Skeletal muscle tissue (tissue), 4 donors: Measurements from ENCODE around the gene SOX6. TPM values are rescaled to one million over a fixed set of nuclear protein-coding genes. Genes with fewer than 3 reads are reported as not detected.

ENCODE experiments used
- H3K27ac ChIP-seq: one replicate; pipeline ENCODE4 v1.7.0; 2013; ENCODE audit warnings: mild to moderate bottlenecking, low read depth, low read length, inconsistent platforms
- H3K27me3 ChIP-seq, 3 donors: one replicate each; pipeline ENCODE4 v1.7.0; 2013; ENCODE audit warnings: low read length in 3 of 3; ENCODE audit not compliant: control insufficient read depth in 3 of 3, insufficient read depth in 3 of 3
- H3K36me3 ChIP-seq, 3 donors: one replicate each; pipeline ENCODE4 v1.7.0; 2013; ENCODE audit warnings: low read length in 3 of 3; ENCODE audit not compliant: control insufficient read depth in 3 of 3, insufficient read depth in 3 of 3
- H3K4me1 ChIP-seq, 3 donors: one replicate each; pipeline ENCODE4 v1.7.0; 2013; ENCODE audit warnings: low read length in 3 of 3, mild to moderate bottlenecking in 3 of 3; ENCODE audit not compliant: control insufficient read depth in 3 of 3, insufficient read depth in 3 of 3
- H3K4me3 ChIP-seq, 3 donors: one replicate each; pipeline ENCODE4 v1.7.0; 2013; ENCODE audit warnings: low read length in 3 of 3
- H3K9ac ChIP-seq, 3 donors: one replicate each; pipeline ENCODE4 v1.7.0; 2013; ENCODE audit warnings: low read length in 3 of 3, mild to moderate bottlenecking in 3 of 3, moderate library complexity in 2 of 3, low read depth in 1 of 3
- H3K9me3 ChIP-seq, 3 donors: one replicate each; pipeline ENCODE4 v1.7.0; 2013; ENCODE audit warnings: low read length in 3 of 3; ENCODE audit not compliant: control insufficient read depth in 3 of 3
- total RNA-seq: library from RNA; depleted of rRNA; stranded (reverse); fragments of >200 nt; gene quantifications from one replicate; pipeline ENCODE4 v1.2.3, GENCODE V29; 2014
- donor health status: Osteomylitis.

SOX6 gene
- total RNA-seq, 1 donor from 2014 or later = 50.1 TPM

DNA sequence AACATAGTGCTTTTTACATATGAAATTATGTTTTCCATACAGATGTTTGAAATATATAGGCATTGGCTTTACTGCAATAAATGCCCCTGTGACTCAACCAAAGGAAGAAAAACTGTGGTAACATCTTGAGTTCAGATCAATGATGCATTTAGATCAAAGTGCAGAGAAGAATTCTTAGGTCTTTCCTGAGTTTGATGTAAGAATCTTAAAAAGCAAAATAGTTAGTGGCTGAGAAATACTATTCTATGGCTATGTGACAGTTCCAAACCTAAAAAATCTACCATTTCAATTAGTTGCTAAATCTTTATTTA lies 93.7 kb downstream of the SOX6 start:
- peaks cover 0 to 3% (median 0%) of the 10 kb centered on the region in 3 donors for H3K4me1 ChIP-seq
- no peaks in the 10 kb centered on the region for H3K36me3 ChIP-seq
- no peaks in the 10 kb centered on the region for H3K27me3 ChIP-seq
- no peak overlapping the region for H3K9ac ChIP-seq
- no peak overlapping the region for H3K27ac ChIP-seq
- H3K4me3 ChIP-seq = no peak overlapping the region
- H3K9me3 ChIP-seq = no peaks in the 10 kb centered on the region

DNA sequence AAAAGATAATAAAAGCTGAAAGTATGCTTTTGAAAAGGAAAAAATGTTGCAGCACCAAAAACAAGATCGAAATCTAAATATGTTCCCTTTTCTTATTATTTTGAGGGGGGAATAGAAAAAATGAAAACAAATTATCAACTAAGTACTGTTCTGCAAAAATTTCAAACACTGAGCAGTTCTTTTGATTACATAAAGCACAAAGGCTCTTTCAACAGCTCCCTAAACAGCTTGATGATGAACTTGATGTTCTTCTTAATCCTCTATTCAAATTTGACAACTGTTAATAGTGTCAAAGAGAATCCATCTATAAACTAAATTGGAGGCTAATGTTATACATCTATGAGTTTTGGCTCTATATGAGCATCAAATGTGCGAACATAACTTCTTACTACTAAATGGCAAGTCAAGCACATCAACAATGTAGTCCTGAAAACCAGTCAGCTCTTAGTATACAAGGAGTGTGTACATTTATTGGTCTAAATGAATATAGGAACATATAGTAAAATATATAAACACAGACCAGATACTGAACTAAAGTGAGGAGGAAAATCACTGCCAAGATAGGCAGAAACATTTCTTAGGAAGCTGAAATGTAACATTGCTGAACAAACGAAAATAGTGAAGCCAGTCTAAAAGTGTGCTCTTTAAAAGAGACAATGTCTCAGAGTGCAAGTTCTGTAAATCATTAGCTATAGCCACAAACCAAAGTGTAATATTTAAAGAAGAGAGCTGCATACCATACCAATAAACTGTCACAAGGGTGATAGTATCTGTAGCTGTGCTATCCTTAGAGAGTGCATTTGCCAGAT lies 94.3 kb downstream of the SOX6 start:
- Histone ChIP-seq H3K4me3 (no peak overlapping the region), H3K9me3 (no peaks in the 10 kb centered on the region)

GRCh38 chr11:16252373-16252772 lies 104.0 kb downstream of the SOX6 start:
- no peak overlapping the region for H3K27ac ChIP-seq
- H3K9ac ChIP-seq = no peak overlapping the region
- H3K9me3 ChIP-seq = no peaks in the 10 kb centered on the region
- no peak overlapping the region for H3K4me3 ChIP-seq
- no peaks in the 10 kb centered on the region for H3K27me3 ChIP-seq
- no peaks in the 10 kb centered on the region for H3K36me3 ChIP-seq
- no peaks in the 10 kb centered on the region for H3K4me1 ChIP-seq

More for the DNA sequence above, 94.3 kb downstream of the SOX6 start:
- Histone ChIP-seq H3K27me3 (no peaks in the 10 kb centered on the region), H3K27ac (no peak overlapping the region), H3K36me3 (no peaks in the 10 kb centered on the region), H3K4me1 (peaks cover 0 to 3% (median 0%) of the 10 kb centered on the region in 3 donors), H3K9ac (no peak overlapping the region)

DNA sequence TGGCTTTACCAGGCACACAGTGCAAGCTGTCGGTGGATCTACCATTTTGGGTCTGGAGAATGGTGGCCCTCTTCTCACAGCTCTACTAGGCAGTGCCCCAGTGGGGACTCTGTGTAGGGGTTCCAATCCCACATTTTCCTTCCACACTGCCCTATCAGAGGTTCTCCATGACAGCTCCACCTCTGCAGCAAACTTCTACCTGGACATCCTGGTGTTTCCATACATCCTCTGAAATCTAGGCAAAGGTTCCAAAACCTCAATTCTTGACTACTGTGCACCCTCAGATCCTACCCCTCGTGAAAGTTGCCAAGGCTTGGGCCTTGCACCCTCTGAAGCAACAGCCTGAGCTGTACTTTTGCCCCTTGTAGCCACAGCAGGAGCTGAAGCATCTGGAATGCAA lies 108.1 kb downstream of the SOX6 start:
- Histone ChIP-seq H3K4me1 (no peaks in the 10 kb centered on the region), H3K9ac (no peak overlapping the region), H3K9me3 (no peaks in the 10 kb centered on the region), H3K36me3 (no peaks in the 10 kb centered on the region), H3K27me3 (no peaks in the 10 kb centered on the region), H3K27ac (no peak overlapping the region), H3K4me3 (no peak overlapping the region)

- H3K9me3 ChIP-seq = no peaks in the 10 kb centered on the region
- no peak overlapping the region for H3K9ac ChIP-seq
- no peaks in the 10 kb centered on the region for H3K36me3 ChIP-seq
- H3K27me3 ChIP-seq = no peaks in the 10 kb centered on the region
- peaks cover 0 to 12% (median 7%) of the 10 kb centered on the region in 3 donors for H3K4me1 ChIP-seq
- H3K27ac ChIP-seq = no peak overlapping the region
- no peak overlapping the region for H3K4me3 ChIP-seq
Measured at GRCh38 chr11:16242806-16243205, 113.5 kb downstream of the SOX6 start.

GRCh38 chr11:16240687-16241086 lies 115.7 kb downstream of the SOX6 start:
- Histone ChIP-seq H3K27me3 (no peaks in the 10 kb centered on the region), H3K27ac (no peak overlapping the region)

GRCh38 chr11:16239141-16240105 lies 116.9 kb downstream of the SOX6 start:
- H3K4me3 ChIP-seq = peak overlapping the region in 2 of 3 donors; percentile 15 to 16
- H3K9me3 ChIP-seq = no peaks in the 10 kb centered on the region
- H3K36me3 ChIP-seq = no peaks in the 10 kb centered on the region
- peaks cover 0 to 12% (median 7%) of the 10 kb centered on the region in 3 donors for H3K4me1 ChIP-seq
- peak overlapping the region in 2 of 3 donors; percentile 50 to 73 for H3K9ac ChIP-seq
- H3K27me3 ChIP-seq = no peaks in the 10 kb centered on the region
- H3K27ac ChIP-seq = peak overlapping the region; percentile 76

More at GRCh38 chr11:16240687-16241086, 115.7 kb downstream of the SOX6 start:
- Histone ChIP-seq H3K4me3 (no peak overlapping the region), H3K36me3 (no peaks in the 10 kb centered on the region), H3K9me3 (no peaks in the 10 kb centered on the region), H3K4me1 (peaks cover 0 to 12% (median 7%) of the 10 kb centered on the region in 3 donors), H3K9ac (no peak overlapping the region)

GRCh38 chr11:16226245-16226644 lies 130.1 kb downstream of the SOX6 start:
- Histone ChIP-seq H3K27ac (no peak overlapping the region), H3K4me3 (no peak overlapping the region), H3K9me3 (no peaks in the 10 kb centered on the region)

GRCh38 chr11:16225623-16226022 lies 130.7 kb downstream of the SOX6 start:
- no peaks in the 10 kb centered on the region for H3K36me3 ChIP-seq
- no peaks in the 10 kb centered on the region for H3K27me3 ChIP-seq
- H3K27ac ChIP-seq = no peak overlapping the region
- H3K4me1 ChIP-seq = peaks cover 0 to 4% (median 3%) of the 10 kb centered on the region in 3 donors
- H3K9me3 ChIP-seq = no peaks in the 10 kb centered on the region
- no peak overlapping the region for H3K4me3 ChIP-seq
- H3K9ac ChIP-seq = no peak overlapping the region

More at GRCh38 chr11:16226245-16226644, 130.1 kb downstream of the SOX6 start:
- Histone ChIP-seq H3K27me3 (no peaks in the 10 kb centered on the region), H3K9ac (no peak overlapping the region), H3K36me3 (no peaks in the 10 kb centered on the region), H3K4me1 (peaks cover 0 to 4% (median 3%) of the 10 kb centered on the region in 3 donors)

- H3K27me3 ChIP-seq = no peaks in the 10 kb centered on the region
- no peaks in the 10 kb centered on the region for H3K36me3 ChIP-seq
- peaks cover 0 to 4% (median 3%) of the 10 kb centered on the region in 3 donors for H3K4me1 ChIP-seq
- no peak overlapping the region for H3K4me3 ChIP-seq
- no peak overlapping the region for H3K27ac ChIP-seq
- H3K9ac ChIP-seq = no peak overlapping the region
- no peaks in the 10 kb centered on the region for H3K9me3 ChIP-seq
Measured at GRCh38 chr11:16223558-16223957, 132.8 kb downstream of the SOX6 start.
